Right atrium auricular region (tissue), 2 donors: ENCODE measurements around the gene GAN. TPM values are rescaled to one million over a fixed set of nuclear protein-coding genes. Genes with fewer than 3 reads are reported as not detected.

ENCODE experiments used
- DNase-seq: peaks from one replicate; pipeline ENCODE4 v3.0.0-alpha.2; 2019; ENCODE audit warnings: low spot score
- H3K27ac ChIP-seq, 2 donors: fragments of 200-600 bp; sonication (generic); 1 replicate in 1 of 2; 2 replicates in 1 of 2; pipeline ENCODE4 v1.5.1; 2016 to 2019
- H3K27me3 ChIP-seq, 2 donors: fragments of 200-600 bp; sonication (generic); one replicate each; pipeline versions ENCODE4 v1.5.1 to v1.6.0; 2017 to 2019
- H3K36me3 ChIP-seq: fragments of 200-600 bp; sonication (generic); one replicate; pipeline ENCODE4 v1.5.1; 2016
- H3K4me1 ChIP-seq, 2 donors: fragments of 200-600 bp; sonication (generic); one replicate each; pipeline versions ENCODE4 v1.5.1 to v1.6.0; 2017 to 2019
- H3K4me3 ChIP-seq, 2 donors: fragments of 200-600 bp; sonication (generic); 1 replicate in 1 of 2; 2 replicates in 1 of 2; pipeline ENCODE4 v1.5.1; 2017 to 2019; ENCODE audit warnings: mild to moderate bottlenecking in 1 of 2, moderate library complexity in 1 of 2
- H3K9me3 ChIP-seq, 2 donors: fragments of 200-600 bp; sonication (generic); one replicate each; pipeline ENCODE4 v1.5.1; 2019
- CTCF ChIP-seq, 2 donors: fragments of 200-600 bp; sonication (generic); IDR thresholded peaks; one replicate each; pipeline ENCODE4 v1.5.1; 2019; ENCODE audit warnings: antibody characterized with exemption in 2 of 2
- total RNA-seq, 2 donors: library from RNA; depleted of rRNA; stranded (reverse); fragments of >200 nt; gene quantifications; one replicate each; pipeline ENCODE4 v1.1.0, GENCODE V29; 2016

GAN gene
- total RNA-seq, 2 donors from 2014 or later, result 8.8 to 10.7 TPM

- no peak for TF ChIP-seq CTCF (IDR thresholded peaks at IDR 0.05)
- Histone ChIP-seq H3K36me3 (peaks cover 6% of the 10 kb centered on the region), H3K27ac (no peak overlapping the region), H3K9me3 (peaks cover 0 to 26% of the 10 kb centered on the region in 2 donors), H3K4me1 (no peaks in the 10 kb centered on the region), H3K27me3 (no peaks in the 10 kb centered on the region), H3K4me3 (no peak overlapping the region)
- no peak for DNase-seq
Observed at GRCh38 chr16:81347425-81347824, 32.7 kb downstream of the GAN start.

- Histone ChIP-seq H3K9me3 (peaks cover 0 to 26% of the 10 kb centered on the region in 2 donors), H3K4me3 (no peak overlapping the region), H3K27me3 (no peaks in the 10 kb centered on the region), H3K27ac (no peak overlapping the region), H3K4me1 (no peaks in the 10 kb centered on the region), H3K36me3 (peaks cover 7% of the 10 kb centered on the region)
- DNase-seq, result no peak
- no peak for TF ChIP-seq CTCF (IDR thresholded peaks at IDR 0.05)
Observed at GRCh38 chr16:81349608-81350305, 35.0 kb downstream of the GAN start.

- Histone ChIP-seq H3K4me3 (no peak overlapping the region), H3K27ac (no peak overlapping the region), H3K36me3 (peaks cover 7% of the 10 kb centered on the region), H3K27me3 (no peaks in the 10 kb centered on the region), H3K9me3 (peaks cover 0 to 23% of the 10 kb centered on the region in 2 donors), H3K4me1 (no peaks in the 10 kb centered on the region)
- TF ChIP-seq CTCF (IDR thresholded peaks at IDR 0.05), result no peak
- DNase-seq, result no peak
Observed at GRCh38 chr16:81350306-81350615, 35.5 kb downstream of the GAN start.

GRCh38 chr16:81353895-81354294, 39.1 kb downstream of the GAN start:
- no peak for TF ChIP-seq CTCF (IDR thresholded peaks at IDR 0.05)
- no peak overlapping the region for H3K4me3 ChIP-seq
- H3K27ac ChIP-seq, result no peak overlapping the region
- peaks cover 24% of the 10 kb centered on the region for H3K36me3 ChIP-seq
- no peaks in the 10 kb centered on the region for H3K9me3 ChIP-seq
- H3K4me1 ChIP-seq, result no peaks in the 10 kb centered on the region
- H3K27me3 ChIP-seq, result no peaks in the 10 kb centered on the region
- no peak for DNase-seq

GRCh38 chr16:81357711-81358260, 43.0 kb downstream of the GAN start:
- Histone ChIP-seq H3K4me3 (no peak overlapping the region), H3K27ac (no peak overlapping the region), H3K4me1 (no peaks in the 10 kb centered on the region), H3K9me3 (no peaks in the 10 kb centered on the region), H3K27me3 (no peaks in the 10 kb centered on the region), H3K36me3 (peaks cover 24% of the 10 kb centered on the region)
- no peak for TF ChIP-seq CTCF (IDR thresholded peaks at IDR 0.05)
- no peak for DNase-seq

GRCh38 chr16:81358860-81359259, 44.1 kb downstream of the GAN start:
- H3K9me3 ChIP-seq, result no peaks in the 10 kb centered on the region
- no peak for TF ChIP-seq CTCF (IDR thresholded peaks at IDR 0.05)

More at GRCh38 chr16:81358860-81359259, 44.1 kb downstream of the GAN start:
- Histone ChIP-seq H3K36me3 (peaks cover 34% of the 10 kb centered on the region), H3K27ac (no peak overlapping the region), H3K4me1 (no peaks in the 10 kb centered on the region), H3K27me3 (no peaks in the 10 kb centered on the region), H3K4me3 (no peak overlapping the region)
- DNase-seq, result no peak
